ENCODE results near the gene CHST3.
"Not testable (repeated sequence)": the region's sequence is repeated elsewhere in the genome, so short reads cannot be mapped to it uniquely, and the experiment has no call there.

The CHST3 gene

GRCh38 chr10:71988895-71989294 lies 24.7 kb downstream of the CHST3 start:
- H3K27ac ChIP-seq (ENCODE audit: low read depth, low read length); H3K4me3 ChIP-seq (ENCODE audit: low read depth in 1 of 5, low read length in 5 of 5); H3K36me3 ChIP-seq (ENCODE audit: control insufficient read depth in 5 of 5, insufficient read depth in 5 of 5, low read length in 5 of 5); H3K9ac ChIP-seq (ENCODE audit: low read length in 5 of 5); H3K9me3 ChIP-seq (ENCODE audit: control insufficient read depth in 5 of 5, low read length in 5 of 5); H3K27me3 ChIP-seq (ENCODE audit: control insufficient read depth in 5 of 5, insufficient read depth in 4 of 5, low read length in 5 of 5): not testable (repeated sequence)
- peaks cover 26 to 54% (median 47%) of the 10 kb centered on the region in 5 donors for H3K4me1 ChIP-seq (ENCODE audit: control insufficient read depth in 5 of 5, insufficient read depth in 5 of 5, low read length in 5 of 5)

- H3K9me3 ChIP-seq (ENCODE audit: control insufficient read depth in 5 of 5, low read length in 5 of 5) = peaks cover 0 to 4% (median 0%) of the 10 kb centered on the region in 5 donors
- H3K4me3 ChIP-seq (ENCODE audit: low read depth in 1 of 5, low read length in 5 of 5) = no peak overlapping the region
- H3K36me3 ChIP-seq (ENCODE audit: control insufficient read depth in 5 of 5, insufficient read depth in 5 of 5, low read length in 5 of 5) = peaks cover 0 to 4% (median 0%) of the 10 kb centered on the region in 5 donors
- H3K27me3 ChIP-seq (ENCODE audit: control insufficient read depth in 5 of 5, insufficient read depth in 4 of 5, low read length in 5 of 5) = no peaks in the 10 kb centered on the region
- no peak overlapping the region for H3K27ac ChIP-seq (ENCODE audit: low read depth, low read length)
- no peak overlapping the region for H3K9ac ChIP-seq (ENCODE audit: low read length in 5 of 5)
- H3K4me1 ChIP-seq (ENCODE audit: control insufficient read depth in 5 of 5, insufficient read depth in 5 of 5, low read length in 5 of 5) = peaks cover 20 to 44% (median 39%) of the 10 kb centered on the region in 5 donors
These were observed 25.7 kb downstream of the CHST3 start for GRCh38 chr10:71989661-71990454.

DNA sequence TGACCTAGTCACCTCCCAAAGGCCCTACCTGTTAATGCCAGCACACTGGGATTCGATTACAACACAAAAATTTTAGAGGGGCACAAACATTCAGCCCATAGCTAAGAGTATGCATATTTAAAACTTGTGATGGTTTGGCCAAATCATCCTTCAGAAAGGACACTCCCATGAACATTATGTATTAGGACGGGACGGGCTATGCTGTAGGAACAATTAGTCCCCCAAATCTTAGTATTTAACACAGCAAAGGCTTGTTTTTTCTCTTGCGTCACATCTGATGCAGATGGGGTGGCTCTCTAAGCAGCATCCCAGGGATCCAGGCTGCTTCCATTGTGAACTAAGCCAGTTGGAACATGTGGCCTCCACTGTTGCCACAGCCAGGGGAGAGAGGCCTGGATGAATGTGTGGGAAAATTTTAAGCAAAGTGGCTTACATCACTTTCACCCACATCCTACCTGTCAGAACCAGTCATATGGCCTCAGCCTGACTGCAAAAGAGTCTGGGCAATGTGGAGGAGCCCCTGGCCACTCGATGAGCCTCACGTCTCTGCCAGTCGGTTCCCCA lies 26.6 kb downstream of the CHST3 start:
- no peak overlapping the region for H3K9ac ChIP-seq (ENCODE audit: low read length in 5 of 5)
- no peak overlapping the region for H3K4me3 ChIP-seq (ENCODE audit: low read depth in 1 of 5, low read length in 5 of 5)
- H3K27ac ChIP-seq (ENCODE audit: low read depth, low read length) = no peak overlapping the region
- H3K27me3 ChIP-seq (ENCODE audit: control insufficient read depth in 5 of 5, insufficient read depth in 4 of 5, low read length in 5 of 5) = no peaks in the 10 kb centered on the region
- peaks cover 0 to 4% (median 0%) of the 10 kb centered on the region in 5 donors for H3K36me3 ChIP-seq (ENCODE audit: control insufficient read depth in 5 of 5, insufficient read depth in 5 of 5, low read length in 5 of 5)
- peaks cover 0 to 4% (median 0%) of the 10 kb centered on the region in 5 donors for H3K9me3 ChIP-seq (ENCODE audit: control insufficient read depth in 5 of 5, low read length in 5 of 5)
- peaks cover 12 to 43% (median 34%) of the 10 kb centered on the region in 5 donors for H3K4me1 ChIP-seq (ENCODE audit: control insufficient read depth in 5 of 5, insufficient read depth in 5 of 5, low read length in 5 of 5)

DNA sequence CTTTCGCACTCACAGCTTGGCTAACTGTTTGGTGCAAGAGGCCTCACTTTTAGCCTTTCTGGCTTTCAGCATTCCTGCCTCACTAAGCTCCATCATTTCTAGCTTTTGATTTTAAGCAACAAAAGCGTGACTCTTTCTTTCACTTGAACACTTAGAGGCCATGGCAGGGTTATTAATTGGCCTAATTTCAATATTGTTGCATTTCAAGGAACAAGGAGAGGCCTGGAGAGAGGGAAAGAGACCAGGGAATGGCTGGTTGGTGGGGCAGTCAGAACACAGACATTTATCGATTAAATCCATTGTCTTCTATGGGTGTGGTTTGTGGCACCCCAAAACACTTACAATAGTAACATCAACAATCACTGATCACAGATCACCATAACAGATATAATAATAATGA lies 31.3 kb downstream of the CHST3 start:
- Histone ChIP-seq H3K27me3 (ENCODE audit: control insufficient read depth in 5 of 5, insufficient read depth in 4 of 5, low read length in 5 of 5) (no peaks in the 10 kb centered on the region), H3K36me3 (ENCODE audit: control insufficient read depth in 5 of 5, insufficient read depth in 5 of 5, low read length in 5 of 5) (peaks cover 0 to 4% (median 0%) of the 10 kb centered on the region in 5 donors), H3K9ac (ENCODE audit: low read length in 5 of 5) (no peak overlapping the region), H3K27ac (ENCODE audit: low read depth, low read length) (no peak overlapping the region), H3K4me3 (ENCODE audit: low read depth in 1 of 5, low read length in 5 of 5) (no peak overlapping the region), H3K4me1 (ENCODE audit: control insufficient read depth in 5 of 5, insufficient read depth in 5 of 5, low read length in 5 of 5) (peaks cover 13 to 41% (median 39%) of the 10 kb centered on the region in 5 donors), H3K9me3 (ENCODE audit: control insufficient read depth in 5 of 5, low read length in 5 of 5) (peaks cover 0 to 4% (median 0%) of the 10 kb centered on the region in 5 donors)

DNA sequence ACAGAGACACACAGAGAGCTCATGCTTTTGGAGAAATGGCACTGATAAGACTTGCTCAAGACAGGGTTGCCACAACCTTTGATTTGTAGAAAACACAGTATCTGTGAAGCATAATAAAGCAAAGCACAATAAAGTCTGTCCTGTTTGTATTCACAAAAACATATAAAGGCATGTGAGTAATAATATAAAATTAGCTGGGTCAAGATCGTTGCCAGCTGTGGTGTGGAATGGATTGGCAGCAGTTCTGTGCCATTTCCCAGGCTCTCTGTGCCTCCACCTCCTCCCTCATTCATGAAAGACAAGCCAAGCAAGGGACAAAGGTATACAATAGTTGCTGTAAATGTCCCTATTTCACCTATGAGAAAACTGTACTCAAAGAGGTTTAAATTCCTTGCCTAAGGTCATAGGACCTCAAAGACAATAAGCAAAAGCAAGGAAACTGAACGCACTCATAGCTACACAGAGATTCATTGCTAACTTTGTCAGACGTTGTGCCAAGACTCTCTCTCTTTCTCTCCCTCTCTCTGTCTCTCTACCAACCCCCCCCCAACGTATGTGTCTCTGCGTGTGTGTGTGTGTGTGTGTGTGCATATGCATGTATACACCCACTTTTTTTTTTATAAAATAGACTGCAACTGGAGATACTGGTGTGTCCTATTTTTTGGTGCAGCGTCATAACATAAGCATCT lies 31.8 kb downstream of the CHST3 start:
- Histone ChIP-seq H3K27ac (ENCODE audit: low read depth, low read length) (no peak overlapping the region), H3K9ac (ENCODE audit: low read length in 5 of 5) (no peak overlapping the region), H3K4me1 (ENCODE audit: control insufficient read depth in 5 of 5, insufficient read depth in 5 of 5, low read length in 5 of 5) (peaks cover 14 to 46% (median 45%) of the 10 kb centered on the region in 5 donors)

GRCh38 chr10:71996592-71997371 lies 32.6 kb downstream of the CHST3 start:
- H3K4me3 ChIP-seq (ENCODE audit: low read depth in 1 of 5, low read length in 5 of 5) = no peak overlapping the region
- H3K36me3 ChIP-seq (ENCODE audit: control insufficient read depth in 5 of 5, insufficient read depth in 5 of 5, low read length in 5 of 5) = peaks cover 0 to 4% (median 0%) of the 10 kb centered on the region in 5 donors
- peaks cover 0 to 4% (median 0%) of the 10 kb centered on the region in 5 donors for H3K9me3 ChIP-seq (ENCODE audit: control insufficient read depth in 5 of 5, low read length in 5 of 5)
- H3K9ac ChIP-seq (ENCODE audit: low read length in 5 of 5) = no peak overlapping the region
- H3K4me1 ChIP-seq (ENCODE audit: control insufficient read depth in 5 of 5, insufficient read depth in 5 of 5, low read length in 5 of 5) = peaks cover 17 to 52% (median 51%) of the 10 kb centered on the region in 5 donors
- H3K27me3 ChIP-seq (ENCODE audit: control insufficient read depth in 5 of 5, insufficient read depth in 4 of 5, low read length in 5 of 5) = no peaks in the 10 kb centered on the region
- no peak overlapping the region for H3K27ac ChIP-seq (ENCODE audit: low read depth, low read length)

More for the DNA sequence above, 31.8 kb downstream of the CHST3 start:
- H3K9me3 ChIP-seq (ENCODE audit: control insufficient read depth in 5 of 5, low read length in 5 of 5) = peaks cover 0 to 4% (median 0%) of the 10 kb centered on the region in 5 donors
- no peak overlapping the region for H3K4me3 ChIP-seq (ENCODE audit: low read depth in 1 of 5, low read length in 5 of 5)
- H3K36me3 ChIP-seq (ENCODE audit: control insufficient read depth in 5 of 5, insufficient read depth in 5 of 5, low read length in 5 of 5) = peaks cover 0 to 4% (median 0%) of the 10 kb centered on the region in 5 donors
- no peaks in the 10 kb centered on the region for H3K27me3 ChIP-seq (ENCODE audit: control insufficient read depth in 5 of 5, insufficient read depth in 4 of 5, low read length in 5 of 5)

- peak overlapping the region in 2 of 5 donors; percentile 23 to 48 for H3K9ac ChIP-seq (ENCODE audit: low read length in 5 of 5)
- peaks cover 0 to 4% (median 0%) of the 10 kb centered on the region in 5 donors for H3K9me3 ChIP-seq (ENCODE audit: control insufficient read depth in 5 of 5, low read length in 5 of 5)
- H3K4me3 ChIP-seq (ENCODE audit: low read depth in 1 of 5, low read length in 5 of 5) = peak overlapping the region in 2 of 5 donors; percentile 17 to 18
- peak overlapping the region; percentile 41 for H3K27ac ChIP-seq (ENCODE audit: low read depth, low read length)
- H3K27me3 ChIP-seq (ENCODE audit: control insufficient read depth in 5 of 5, insufficient read depth in 4 of 5, low read length in 5 of 5) = no peaks in the 10 kb centered on the region
- peaks cover 17 to 59% (median 56%) of the 10 kb centered on the region in 5 donors for H3K4me1 ChIP-seq (ENCODE audit: control insufficient read depth in 5 of 5, insufficient read depth in 5 of 5, low read length in 5 of 5)
- peaks cover 0 to 2% (median 0%) of the 10 kb centered on the region in 5 donors for H3K36me3 ChIP-seq (ENCODE audit: control insufficient read depth in 5 of 5, insufficient read depth in 5 of 5, low read length in 5 of 5)
These were observed 34.1 kb downstream of the CHST3 start for GRCh38 chr10:71998119-71998839.

- Histone ChIP-seq H3K9ac (ENCODE audit: low read length in 5 of 5) (peak overlapping the region in 3 of 5 donors; percentile 2 to 48 (median 23)), H3K4me3 (ENCODE audit: low read depth in 1 of 5, low read length in 5 of 5) (peak overlapping the region in 2 of 5 donors; percentile 17 to 32), H3K9me3 (ENCODE audit: control insufficient read depth in 5 of 5, low read length in 5 of 5) (peaks cover 0 to 4% (median 0%) of the 10 kb centered on the region in 5 donors), H3K4me1 (ENCODE audit: control insufficient read depth in 5 of 5, insufficient read depth in 5 of 5, low read length in 5 of 5) (peaks cover 17 to 59% (median 56%) of the 10 kb centered on the region in 5 donors), H3K27me3 (ENCODE audit: control insufficient read depth in 5 of 5, insufficient read depth in 4 of 5, low read length in 5 of 5) (no peaks in the 10 kb centered on the region), H3K27ac (ENCODE audit: low read depth, low read length) (peak overlapping the region; percentile 41), H3K36me3 (ENCODE audit: control insufficient read depth in 5 of 5, insufficient read depth in 5 of 5, low read length in 5 of 5) (no peaks in the 10 kb centered on the region)
These were observed 34.6 kb downstream of the CHST3 start for GRCh38 chr10:71998840-71999194.
